ENCODE results near the gene PITPNM1.
"Not testable (repeated sequence)": the region's sequence is repeated elsewhere in the genome, so short reads cannot be mapped to it uniquely, and the experiment has no call there.

Gene PITPNM1

DNA sequence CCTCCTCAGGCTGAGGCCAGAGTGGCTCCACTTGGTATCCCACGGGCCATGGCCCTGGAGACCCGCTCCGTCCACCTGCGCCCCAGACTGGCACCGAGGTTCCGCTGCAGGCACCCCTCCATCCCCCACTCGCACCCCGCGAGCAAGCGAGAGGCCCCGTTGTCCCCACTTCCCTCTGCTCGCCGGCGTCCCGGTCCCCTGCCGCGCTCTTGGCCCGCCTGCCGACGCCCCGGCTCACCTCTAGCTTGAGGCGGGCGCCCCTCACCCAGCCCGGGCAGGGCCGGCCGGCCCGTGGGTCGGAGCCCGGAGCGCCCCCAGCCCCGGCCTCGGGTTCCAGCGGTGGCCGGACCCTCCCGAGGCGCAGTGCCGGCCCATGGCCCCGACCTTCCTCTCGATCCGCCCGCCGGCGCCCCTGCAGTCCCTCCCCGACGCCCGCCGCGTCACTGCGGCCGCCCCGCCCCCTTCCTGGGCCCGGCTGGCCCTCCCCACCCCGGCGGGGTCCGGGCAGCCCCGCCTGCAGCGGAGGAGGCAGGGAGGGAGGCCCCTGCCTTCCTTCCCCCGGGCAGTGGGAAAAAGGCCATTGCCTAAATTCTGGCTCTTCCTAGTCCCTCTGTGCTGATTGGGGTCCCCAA, at the start of gene PITPNM1:
Gene PITPNM1 (minus strand): TSS at position 414 of the 632 bp plus-strand sequence. CDS start 1,183 bp downstream, outside the sequence.
- DNase-seq (ENCODE audit: low spot score), result peak; percentile 99

GRCh38 chr11:67551697-67552096, 46.5 kb upstream of the PITPNM1 start:
- not testable (repeated sequence) for DNase-seq (ENCODE audit: low spot score)

DNA sequence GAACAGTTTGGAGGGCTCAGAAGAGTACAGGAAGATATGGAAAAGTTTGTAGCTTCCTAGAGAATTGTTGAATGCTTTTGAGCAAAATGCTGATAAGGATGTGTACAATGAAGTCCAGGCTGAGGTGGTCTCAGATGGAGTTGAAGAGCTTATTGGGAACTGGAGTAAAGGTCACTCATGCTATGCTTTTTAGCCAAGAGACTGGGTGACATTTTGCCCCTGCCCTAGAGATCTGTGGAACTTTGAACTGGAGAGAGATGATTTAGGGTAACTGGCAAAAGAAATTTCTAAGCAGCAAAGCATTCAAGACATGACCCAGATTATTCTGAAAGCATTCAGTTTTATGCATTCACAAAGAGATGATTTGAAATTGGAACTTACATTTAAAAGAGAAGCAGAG, 46.0 kb upstream of the PITPNM1 start:
- DNase-seq (ENCODE audit: low spot score), result no peak

DNA sequence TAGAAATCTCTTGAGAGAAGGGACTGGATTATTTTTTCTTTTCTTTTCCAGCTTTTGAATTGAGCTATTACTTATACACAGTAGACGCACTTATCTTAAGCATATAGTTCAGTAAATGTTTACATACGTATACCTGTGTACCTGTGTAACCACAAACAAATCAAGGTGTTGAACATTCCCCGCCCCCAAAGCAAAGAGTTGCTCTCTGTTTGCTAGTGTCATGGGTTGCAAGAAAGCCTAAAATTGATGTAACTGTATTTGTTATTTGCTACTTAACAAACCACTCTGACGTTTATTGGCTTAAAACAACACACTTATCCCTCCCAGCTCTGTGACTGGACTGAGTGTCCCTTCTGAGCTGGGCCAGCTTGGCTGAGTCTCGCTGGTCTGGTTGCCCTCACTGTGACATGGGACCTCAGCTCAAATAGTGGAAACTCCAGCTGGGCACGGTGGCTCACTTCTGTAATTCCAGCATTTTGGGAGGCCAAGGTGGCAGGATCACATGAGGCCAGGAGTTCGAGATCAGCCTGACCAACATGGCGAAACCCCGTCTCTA, 43.5 kb upstream of the PITPNM1 start:
- DNase-seq (ENCODE audit: low spot score), result peak; percentile 36

DNA sequence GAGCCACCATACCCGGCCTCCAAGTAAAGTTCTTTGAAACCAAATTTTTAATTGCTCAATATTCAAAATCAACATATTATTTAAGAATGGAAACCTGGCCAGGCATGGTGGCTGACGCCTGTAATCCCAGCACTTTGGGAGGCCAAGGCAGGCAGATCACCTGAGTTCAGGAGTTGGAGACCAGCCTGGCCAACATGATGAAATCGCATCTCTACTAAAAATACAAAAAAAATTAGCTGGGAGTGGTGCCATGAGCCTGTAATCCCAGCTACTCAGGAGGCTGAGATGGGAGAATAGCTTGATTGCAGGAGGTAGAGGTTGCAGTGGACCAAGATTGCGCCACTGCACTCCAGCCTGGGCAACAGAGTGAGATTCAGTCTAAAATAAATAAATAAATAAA, 42.9 kb upstream of the PITPNM1 start:
- DNase-seq (ENCODE audit: low spot score), result not testable (repeated sequence)

DNA sequence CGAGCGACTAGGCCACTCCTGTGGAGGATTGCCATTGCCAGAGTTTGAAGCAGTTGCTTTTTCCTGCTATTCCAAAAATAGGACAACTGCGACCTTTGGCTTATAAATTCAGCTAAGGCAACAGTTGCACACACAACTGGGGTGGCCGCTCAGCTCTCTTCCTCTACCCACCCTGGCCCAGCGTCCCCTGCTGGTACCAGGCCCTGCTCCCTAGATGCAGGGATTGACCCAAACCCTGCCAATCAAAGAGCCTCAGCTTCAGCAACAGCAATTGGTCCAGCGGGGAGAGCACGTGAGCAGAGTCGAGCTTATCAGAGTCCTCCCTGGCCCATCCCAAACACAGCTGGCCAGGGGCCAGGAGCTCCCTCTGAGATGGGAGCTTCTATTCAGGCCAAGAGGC, 40.1 kb upstream of the PITPNM1 start:
- peak; percentile 65 for DNase-seq (ENCODE audit: low spot score)

- peak; percentile 28 for DNase-seq (ENCODE audit: low spot score)
Observed at GRCh38 chr11:67544616-67545242, 39.6 kb upstream of the PITPNM1 start.

GRCh38 chr11:67543585-67543984, 38.4 kb upstream of the PITPNM1 start:
- DNase-seq (ENCODE audit: low spot score), result peak; percentile 9

- DNase-seq (ENCODE audit: low spot score), result peak; percentile 16
Observed at GRCh38 chr11:67542971-67543370, 37.8 kb upstream of the PITPNM1 start.

DNA sequence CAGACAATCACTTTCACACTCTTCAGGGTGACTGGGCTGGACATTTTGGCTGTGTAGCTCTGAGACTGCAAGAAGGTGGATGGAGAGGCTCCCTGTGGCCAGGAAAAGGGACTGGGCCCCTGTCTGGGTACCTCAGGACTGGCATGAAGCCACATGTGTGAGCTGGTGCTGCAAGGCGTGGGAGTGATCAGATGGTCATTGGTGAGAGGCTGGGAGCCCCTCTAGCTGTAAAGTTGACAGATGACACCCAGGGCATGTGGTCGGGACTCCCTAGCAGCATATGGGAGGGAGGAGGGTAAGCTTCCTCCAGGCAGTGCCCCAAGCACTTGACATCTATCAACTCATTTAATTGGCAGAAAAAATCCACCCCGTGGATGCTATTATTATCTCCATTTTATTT, 37.0 kb upstream of the PITPNM1 start:
- peak; percentile 26 for DNase-seq (ENCODE audit: low spot score)

DNA sequence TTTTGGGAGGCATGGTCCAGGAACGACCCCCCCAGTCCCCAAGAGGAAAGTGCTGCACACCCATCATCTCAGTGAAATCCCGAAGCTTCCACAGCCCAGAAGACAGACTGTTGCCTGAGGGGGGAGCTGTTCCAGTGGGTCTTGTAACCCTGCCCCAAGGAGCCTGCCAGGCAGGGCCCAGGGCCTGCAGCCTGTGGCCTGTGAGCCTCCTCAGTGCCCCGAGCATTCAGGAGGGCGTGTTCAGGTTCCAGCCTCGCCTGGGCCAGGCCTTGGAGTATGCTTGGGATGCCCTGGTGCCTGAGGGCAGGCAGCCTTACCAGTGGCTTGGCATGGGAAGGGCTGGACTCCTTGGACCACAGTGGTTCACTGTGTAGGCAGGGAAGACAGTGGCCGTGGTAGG, 36.0 kb upstream of the PITPNM1 start:
- DNase-seq (ENCODE audit: low spot score), result peak; percentile 23

DNA sequence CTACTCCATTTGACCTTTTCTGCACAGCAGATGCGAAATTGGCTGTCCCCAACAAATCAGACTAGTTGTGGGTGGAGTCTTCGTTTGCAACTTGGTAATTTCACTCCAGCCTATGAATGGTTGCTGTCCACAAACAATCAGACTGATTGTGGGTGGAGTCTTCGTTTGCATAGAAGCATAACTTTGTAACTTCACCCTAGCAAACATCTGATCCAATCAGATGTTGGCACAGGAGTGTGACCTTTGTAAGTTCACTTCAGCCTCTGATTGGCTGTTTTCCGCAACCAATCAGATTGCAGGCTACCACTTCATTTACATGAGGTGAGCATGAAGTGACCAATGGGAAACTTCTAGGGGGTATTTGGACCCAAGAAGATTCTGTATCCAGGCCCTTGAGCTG, 34.4 kb upstream of the PITPNM1 start:
- DNase-seq (ENCODE audit: low spot score), result peak; percentile 6

DNA sequence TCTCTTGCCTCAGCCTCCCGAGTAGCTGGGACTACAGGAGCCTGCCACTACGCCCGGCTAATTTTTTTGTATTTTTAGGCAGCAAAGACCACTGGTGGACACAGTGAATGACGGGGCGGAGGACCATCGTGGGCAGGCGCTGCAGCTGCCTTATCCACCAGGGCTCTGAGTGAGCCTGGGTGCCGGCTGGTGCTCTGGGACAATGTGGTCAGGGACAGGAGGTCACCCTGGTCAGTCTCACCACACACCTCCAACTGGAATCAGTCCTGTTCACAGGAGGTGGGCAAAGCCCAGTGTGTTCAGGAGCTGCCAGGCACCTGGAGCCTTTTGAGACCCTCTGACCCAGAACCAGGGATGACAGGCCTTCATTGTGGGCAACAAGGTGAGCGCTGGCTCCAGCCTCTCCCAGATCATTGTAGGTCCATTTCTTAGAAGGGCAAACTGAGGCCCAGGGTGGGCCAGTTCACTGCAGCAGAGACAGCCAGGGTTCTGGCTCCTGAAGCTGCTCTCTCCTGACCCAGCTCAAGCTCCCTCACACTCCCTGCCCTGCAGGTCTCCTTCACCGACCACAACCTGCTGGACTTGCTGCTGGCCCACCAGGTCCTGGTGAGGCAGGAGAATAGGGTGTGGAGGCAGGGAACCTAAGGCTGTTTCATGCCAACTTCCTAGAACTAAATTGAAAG, 33.8 kb upstream of the PITPNM1 start:
- peak; percentile 4 for DNase-seq (ENCODE audit: low spot score)

DNA sequence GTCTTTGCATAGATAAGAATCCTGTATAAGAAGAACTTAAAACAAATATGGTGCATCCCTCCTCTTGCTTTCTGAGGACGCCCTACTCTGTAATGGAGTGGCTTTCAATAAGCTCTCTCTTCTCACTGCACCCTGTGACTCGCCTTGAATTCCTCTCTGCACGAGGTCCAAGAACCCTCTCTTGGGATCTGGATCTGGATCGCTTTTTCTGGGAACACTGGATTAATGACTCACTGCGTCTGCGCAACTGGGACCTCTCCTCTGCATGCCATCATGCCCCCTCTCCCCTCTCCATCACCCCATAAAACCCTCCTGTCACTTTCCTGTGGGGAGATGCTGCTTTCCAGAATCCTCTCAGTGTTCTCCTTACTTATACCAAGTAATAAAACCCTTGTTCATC, 33.1 kb upstream of the PITPNM1 start:
- DNase-seq (ENCODE audit: low spot score), result peak; percentile 6

DNA sequence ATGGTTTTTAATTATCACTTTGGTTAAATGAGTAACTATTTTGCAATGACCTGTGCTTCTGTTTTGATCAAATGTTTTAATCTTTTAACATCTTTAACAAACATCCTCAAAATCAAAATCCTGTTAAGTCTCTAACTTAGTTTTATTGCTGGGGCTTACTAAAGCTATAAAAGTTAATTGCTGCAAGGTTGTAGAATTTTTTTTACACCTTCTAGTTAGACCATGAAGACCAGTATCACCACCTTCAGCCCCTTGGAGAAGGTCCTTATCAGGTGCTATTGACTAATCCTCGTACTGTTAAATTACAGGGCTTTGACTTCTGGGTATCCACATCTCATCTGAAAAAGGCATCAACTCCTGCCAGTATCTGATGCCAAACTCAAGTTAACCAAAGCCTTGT, 30.4 kb upstream of the PITPNM1 start:
- no peak for DNase-seq (ENCODE audit: low spot score)

DNA sequence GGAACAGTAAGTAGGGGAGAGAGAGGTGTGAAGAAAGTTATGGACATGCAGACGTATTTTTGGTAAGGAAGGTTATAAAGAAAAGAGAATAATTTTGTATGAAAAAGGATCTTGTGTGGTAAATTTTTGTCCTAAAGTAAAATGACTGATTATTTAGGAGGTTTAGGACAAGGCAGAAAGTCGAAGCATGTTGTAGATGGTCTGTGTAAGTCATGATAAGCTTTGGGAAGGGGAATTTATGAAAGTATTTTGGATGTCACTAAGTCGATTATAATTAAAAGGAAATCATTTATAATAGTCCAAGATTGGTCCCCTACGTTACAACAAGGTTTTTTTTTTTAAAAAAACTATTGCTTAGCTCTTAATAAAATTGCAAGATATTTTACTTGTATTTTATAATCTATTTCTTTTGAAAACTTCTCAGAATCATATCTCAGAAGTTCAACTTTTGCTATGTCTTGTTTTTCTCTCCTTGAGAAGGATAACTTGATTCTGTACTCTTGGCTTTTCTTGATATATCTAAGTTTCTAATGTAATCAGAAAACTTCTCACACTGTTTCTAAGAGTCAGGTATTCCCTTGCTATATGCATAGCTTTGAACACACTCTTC, 29.0 kb upstream of the PITPNM1 start:
- no peak for DNase-seq (ENCODE audit: low spot score)

DNA sequence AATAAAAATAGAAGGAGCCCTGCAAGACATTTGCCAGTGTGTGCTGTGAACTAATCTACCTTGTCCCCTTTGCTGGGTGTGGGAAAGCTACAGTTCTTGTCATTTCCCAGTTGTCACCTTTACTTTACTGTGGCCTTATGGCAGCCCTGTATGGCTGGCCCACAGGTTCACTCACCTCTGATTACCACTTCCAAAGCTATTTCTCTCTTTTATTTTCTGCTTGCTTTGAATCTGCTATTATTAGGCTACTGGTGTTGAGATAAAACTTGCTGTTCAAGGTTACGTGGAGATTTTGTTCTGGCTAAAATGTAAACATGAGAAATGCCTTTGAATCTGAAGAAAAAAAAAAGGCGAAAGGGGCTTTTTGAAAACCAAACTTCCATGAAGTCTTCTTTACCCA, 27.7 kb upstream of the PITPNM1 start:
- no peak for DNase-seq (ENCODE audit: low spot score)

GRCh38 chr11:67530282-67530592, 25.1 kb upstream of the PITPNM1 start:
- DNase-seq (ENCODE audit: low spot score), result no peak

GRCh38 chr11:67528376-67528775, 23.2 kb upstream of the PITPNM1 start:
- DNase-seq (ENCODE audit: low spot score), result no peak

- no peak for DNase-seq (ENCODE audit: low spot score)
Observed at GRCh38 chr11:67525275-67525976, 20.3 kb upstream of the PITPNM1 start.

GRCh38 chr11:67524480-67524808, 19.3 kb upstream of the PITPNM1 start:
- no peak for DNase-seq (ENCODE audit: low spot score)

Measured in HuH-7.5 (cell line).